ENCODE measurements around the gene SHISA3. TPM values are rescaled to one million over a fixed set of nuclear protein-coding genes. Genes with fewer than 3 reads are reported as not detected.

Gene SHISA3
- total RNA-seq, 4 donors from 2014 or later, result 0.37 to 1.8 (median 0.55) TPM

DNA sequence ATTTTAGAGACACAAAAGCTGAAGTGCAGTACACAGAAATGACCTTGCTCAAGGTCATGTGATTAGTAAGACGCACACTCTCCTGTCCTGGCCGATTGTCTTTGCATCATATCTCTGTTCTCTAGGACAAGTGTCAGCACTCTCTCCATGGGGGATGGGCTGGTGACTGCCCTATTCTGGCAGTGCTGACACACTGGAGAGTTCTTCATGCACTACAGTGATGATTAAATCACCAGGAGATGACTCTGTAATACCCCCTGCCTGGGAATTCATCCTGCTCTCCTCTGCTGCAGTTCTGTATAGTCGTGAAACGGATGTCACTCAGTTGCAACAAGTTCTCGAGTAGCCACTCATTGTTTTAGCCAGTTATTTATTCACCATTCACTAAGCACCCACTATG is 5.3 kb upstream of the SHISA3 start:
- H3K27me3 ChIP-seq, result peaks cover 0 to 11% of the 10 kb centered on the region in 2 donors
- no peaks in the 10 kb centered on the region for H3K4me1 ChIP-seq
- intact Hi-C loops (cut with DNase I; ENCODE audit: low total_unique reads), result no loop called here
- DNase-seq, result no peak
- no peak for TF ChIP-seq POLR2A (IDR thresholded peaks at IDR 0.05)
- no peaks in the 10 kb centered on the region for H3K9me3 ChIP-seq
- no peak overlapping the region for H3K27ac ChIP-seq
- no peaks in the 10 kb centered on the region for H3K36me3 ChIP-seq
- no peak overlapping the region for H3K4me3 ChIP-seq

GRCh38 chr4:42392436-42392835 is 4.9 kb upstream of the SHISA3 start:
- H3K4me3 ChIP-seq, result no peak overlapping the region
- no peaks in the 10 kb centered on the region for H3K36me3 ChIP-seq
- TF ChIP-seq CTCF (IDR thresholded peaks at IDR 0.05) (no peak), POLR2A (IDR thresholded peaks at IDR 0.05) (no peak)
- H3K27me3 ChIP-seq, result peaks cover 0 to 11% of the 10 kb centered on the region in 2 donors
- intact Hi-C loops (cut with DNase I; ENCODE audit: low total_unique reads), result no loop called here
- H3K27ac ChIP-seq, result no peak overlapping the region
- DNase-seq, result no peak
- no peaks in the 10 kb centered on the region for H3K9me3 ChIP-seq
- no peaks in the 10 kb centered on the region for H3K4me1 ChIP-seq

DNA sequence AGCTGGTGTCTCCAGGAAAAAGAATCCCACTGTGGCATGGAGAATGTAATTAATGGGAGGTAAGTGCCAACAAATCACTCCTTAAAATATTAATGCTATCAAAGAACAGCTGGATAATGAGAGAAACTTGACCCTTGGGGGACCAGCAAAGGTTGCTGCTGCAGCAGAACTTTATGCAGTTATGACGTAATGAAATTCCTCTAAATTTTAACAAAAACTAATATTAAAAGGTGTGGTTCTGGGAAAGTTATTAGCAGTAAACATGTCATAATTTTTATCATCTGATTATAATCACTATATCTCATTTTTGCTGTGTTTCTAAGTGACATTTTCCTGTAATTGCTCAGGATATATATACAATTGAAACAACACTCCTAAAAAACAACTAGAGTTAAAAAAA is 1.7 kb upstream of the SHISA3 start:
- Histone ChIP-seq H3K4me3 (no peak overlapping the region), H3K36me3 (no peaks in the 10 kb centered on the region), H3K9me3 (no peaks in the 10 kb centered on the region), H3K4me1 (peaks cover 0 to 5% of the 10 kb centered on the region in 2 donors), H3K27me3 (peaks cover 6 to 26% of the 10 kb centered on the region in 2 donors), H3K27ac (no peak overlapping the region)
- TF ChIP-seq CTCF (IDR thresholded peaks at IDR 0.05) (no peak), POLR2A (IDR thresholded peaks at IDR 0.05) (no peak)
- DNase-seq, result no peak
- intact Hi-C loops (cut with DNase I; ENCODE audit: low total_unique reads), result no loop called here

- intact Hi-C loops (cut with DNase I; ENCODE audit: low total_unique reads), result no loop called here
- H3K4me3 ChIP-seq, result no peak overlapping the region
These were observed 932 bp upstream of the SHISA3 start for GRCh38 chr4:42396361-42396751.

GRCh38 chr4:42397635-42398170 is 415 bp downstream of the SHISA3 start:
- no peak for TF ChIP-seq POLR2A (IDR thresholded peaks at IDR 0.05)
- intact Hi-C loops (cut with DNase I; ENCODE audit: low total_unique reads), result no loop called here
- H3K27ac ChIP-seq, result no peak overlapping the region

More at GRCh38 chr4:42396361-42396751, 932 bp upstream of the SHISA3 start:
- peaks cover 6 to 26% of the 10 kb centered on the region in 2 donors for H3K27me3 ChIP-seq
- no peaks in the 10 kb centered on the region for H3K36me3 ChIP-seq
- TF ChIP-seq POLR2A (IDR thresholded peaks at IDR 0.05), result no peak
- no peak for TF ChIP-seq CTCF (IDR thresholded peaks at IDR 0.05)
- H3K27ac ChIP-seq, result no peak overlapping the region
- H3K9me3 ChIP-seq, result no peaks in the 10 kb centered on the region
- H3K4me1 ChIP-seq, result peaks cover 0 to 5% of the 10 kb centered on the region in 2 donors
- no peak for DNase-seq

GRCh38 chr4:42398171-42398870 is 1.0 kb downstream of the SHISA3 start:
- H3K9me3 ChIP-seq, result no peaks in the 10 kb centered on the region
- no peak overlapping the region for H3K27ac ChIP-seq
- H3K36me3 ChIP-seq, result no peaks in the 10 kb centered on the region
- intact Hi-C loops (cut with DNase I; ENCODE audit: low total_unique reads), result no loop called here
- peaks cover 0 to 5% of the 10 kb centered on the region in 2 donors for H3K4me1 ChIP-seq
- TF ChIP-seq CTCF (IDR thresholded peaks at IDR 0.05) (no peak), POLR2A (IDR thresholded peaks at IDR 0.05) (no peak)
- H3K27me3 ChIP-seq, result peaks cover 6 to 26% of the 10 kb centered on the region in 2 donors
- H3K4me3 ChIP-seq, result peak overlapping the region; percentile 21 to 26
- DNase-seq, result no peak

More at GRCh38 chr4:42397635-42398170, 415 bp downstream of the SHISA3 start:
- Histone ChIP-seq H3K4me3 (peak overlapping the region; percentile 21 to 26), H3K36me3 (no peaks in the 10 kb centered on the region), H3K9me3 (no peaks in the 10 kb centered on the region), H3K27me3 (peaks cover 6 to 26% of the 10 kb centered on the region in 2 donors), H3K4me1 (peaks cover 0 to 5% of the 10 kb centered on the region in 2 donors)
- DNase-seq, result no peak
